ENCODE results near the gene TRAPPC3L. TPM values are rescaled to one million over a fixed set of nuclear protein-coding genes. Genes with fewer than 3 reads are reported as not detected.

Gene TRAPPC3L
- total and polyA plus RNA-seq, 2 of the 8 experiments (the other 6 are each of a cell fraction or from before 2014, with no cell fraction given) = not detected

GRCh38 chr6:116564921-116565872 lies 19.7 kb upstream of the TRAPPC3L start (continued):
- no peak for TF ChIP-seq RAD21 (IDR thresholded peaks at IDR 0.05 in 1 of 2, conservative IDR thresholded peaks at IDR 0.05 in 1 of 2; ENCODE audit: low read depth in 2 of 2, low read length in 2 of 2)
- no peak for TF ChIP-seq NANOG (IDR thresholded peaks at IDR 0.05; ENCODE audit: insufficient read depth, low read depth, low read length, poor library complexity, severe bottlenecking)

Data from H1 (cell line).